Caki2 (cell line): ENCODE results near the gene ATP10A. TPM values are rescaled to one million over a fixed set of nuclear protein-coding genes. Genes with fewer than 3 reads are reported as not detected.
"Not testable (repeated sequence)": the region's sequence is repeated elsewhere in the genome, so short reads cannot be mapped to it uniquely, and the experiment has no call there.

Experiments used
- DNase-seq: peaks from one replicate; pipeline ENCODE4 v3.0.0-alpha.2; 2015; ENCODE audit warnings: low read depth
- in situ Hi-C: cut with HindIII; loops from 2 replicates; pipeline ENCODE4 v1.10.0; 2016; ENCODE audit warnings: low sequenced_read_pairs, low pct_unique_long_range_greater_than_20kb, mixed read lengths
- total RNA-seq: library from RNA; depleted of rRNA; stranded (reverse); fragments of >200 nt; shearing (Covaris generic); gene quantifications from 2 replicates; pipeline ENCODE4 v1.2.3, GENCODE V29; 2014; ENCODE audit warnings: low replicate concordance

ATP10A gene
- total RNA-seq, 1 experiment from 2014 or later: 2.9 TPM

GRCh38 chr15:25770618-25771337 lies 92.3 kb downstream of the ATP10A start:
- DNase-seq: no peak
- in situ Hi-C loops: no loop called here

GRCh38 chr15:25770031-25770430 lies 93.1 kb downstream of the ATP10A start:
- in situ Hi-C loops: no loop called here
- DNase-seq: no peak

GRCh38 chr15:25768271-25768670 lies 94.9 kb downstream of the ATP10A start:
- DNase-seq: no peak
- in situ Hi-C loops: no loop called here

GRCh38 chr15:25767356-25768151 lies 95.6 kb downstream of the ATP10A start:
- no peak for DNase-seq
- in situ Hi-C loops: no loop called here

GRCh38 chr15:25766417-25766816 lies 96.7 kb downstream of the ATP10A start:
- no peak for DNase-seq
- in situ Hi-C loops: no loop called here

- DNase-seq: no peak
- in situ Hi-C loops: no loop called here
Measured at GRCh38 chr15:25764980-25765735, 98.0 kb downstream of the ATP10A start.

GRCh38 chr15:25763954-25764353 lies 99.2 kb downstream of the ATP10A start:
- in situ Hi-C loops: no loop called here

GRCh38 chr15:25763331-25763751 lies 99.8 kb downstream of the ATP10A start:
- in situ Hi-C loops: no loop called here

More at GRCh38 chr15:25763954-25764353, 99.2 kb downstream of the ATP10A start:
- no peak for DNase-seq

GRCh38 chr15:25761971-25762662 lies 101.0 kb downstream of the ATP10A start:
- no peak for DNase-seq
- in situ Hi-C loops: no loop called here

More at GRCh38 chr15:25763331-25763751, 99.8 kb downstream of the ATP10A start:
- DNase-seq: peak; percentile 74

GRCh38 chr15:25759421-25759820 lies 103.7 kb downstream of the ATP10A start:
- in situ Hi-C loops: no loop called here
- DNase-seq: no peak

GRCh38 chr15:25758612-25759011 lies 104.5 kb downstream of the ATP10A start:
- in situ Hi-C loops, DNase-seq: not testable (repeated sequence)

GRCh38 chr15:25743548-25744275 lies 119.4 kb downstream of the ATP10A start:
- in situ Hi-C loops: no loop called here

GRCh38 chr15:25742776-25743547 lies 120.2 kb downstream of the ATP10A start:
- in situ Hi-C loops: no loop called here
- DNase-seq: no peak

More at GRCh38 chr15:25743548-25744275, 119.4 kb downstream of the ATP10A start:
- DNase-seq: no peak

GRCh38 chr15:25742041-25742730 lies 120.9 kb downstream of the ATP10A start:
- in situ Hi-C loops: no loop called here

GRCh38 chr15:25741256-25741580 lies 121.9 kb downstream of the ATP10A start:
- DNase-seq: no peak
- in situ Hi-C loops: no loop called here

More at GRCh38 chr15:25742041-25742730, 120.9 kb downstream of the ATP10A start:
- DNase-seq: no peak
